Activated CD8-positive, alpha-beta memory T cell treated with anti-CD3 and anti-CD28 coated beads, Interleukin-2, amount 10 ng/mL, durations not matched to agents 7 days and 5 days (primary cell): Measurements from ENCODE around the gene KIF20A. TPM values are rescaled to one million over a fixed set of nuclear protein-coding genes. Genes with fewer than 3 reads are reported as not detected.
"Not testable (repeated sequence)": the region's sequence is repeated elsewhere in the genome, so short reads cannot be mapped to it uniquely, and the experiment has no call there.

ENCODE experiments used
- ATAC-seq: fragments of 150-1000 bp; cut with Tn5 transposase; one replicate; pipeline ENCODE4 v1.10.0; 2021; ENCODE audit warnings: moderate library complexity
- CTCF ChIA-PET: fragments of 350-600 bp; sonication (Branson Sonifier 250); formaldehyde crosslinking; loops from one replicate; lab custom pipeline; 2021; ENCODE audit warnings: antibody characterized with exemption; lab: Charles Lee
- DNase-seq: peaks from one replicate; pipeline ENCODE4 v3.0.0-alpha.2; 2020
- H3K27ac Mint-ChIP-seq: one replicate; pipeline ENCODE4 v1.8.0; 2021; ENCODE audit warnings: mild to moderate bottlenecking, mixed read lengths
- H3K27me3 Mint-ChIP-seq: one replicate; pipeline ENCODE4 v1.8.0; 2021; ENCODE audit warnings: mixed read lengths
- H3K36me3 Mint-ChIP-seq: one replicate; pipeline ENCODE4 v1.8.0; 2021; ENCODE audit warnings: mild to moderate bottlenecking, mixed read lengths
- H3K4me1 Mint-ChIP-seq: one replicate; pipeline ENCODE4 v1.8.0; 2021; ENCODE audit warnings: mixed read lengths
- H3K4me3 Mint-ChIP-seq: one replicate; pipeline ENCODE4 v1.8.0; 2021; ENCODE audit warnings: mild to moderate bottlenecking, moderate library complexity, mixed read lengths
- H3K9me3 Mint-ChIP-seq: one replicate; pipeline ENCODE4 v1.8.0; 2022; ENCODE audit warnings: low read depth, mixed read lengths
- total RNA-seq, 2 experiments: library from RNA; stranded (reverse); gene quantifications; one replicate each; pipeline ENCODE4 v1.2.3, GENCODE V29; 2021

The KIF20A gene
- total RNA-seq, 2 experiments from 2014 or later, result 61.7 to 64.3 TPM

GRCh38 chr5:138160706-138161105, 18.2 kb upstream of the KIF20A start:
- Mint-ChIP-seq H3K27ac (no peak overlapping the region), H3K9me3 (no peaks in the 10 kb centered on the region), H3K4me1 (no peaks in the 10 kb centered on the region), H3K27me3 (no peaks in the 10 kb centered on the region), H3K4me3 (no peak overlapping the region), H3K36me3 (peaks cover 62% of the 10 kb centered on the region)
- DNase-seq (no peak), ATAC-seq (no peak)
- CTCF ChIA-PET, result no interaction called here

GRCh38 chr5:138163721-138164120, 15.2 kb upstream of the KIF20A start:
- CTCF ChIA-PET, result no interaction called here
- Mint-ChIP-seq H3K4me1 (peaks cover 3% of the 10 kb centered on the region), H3K27me3 (no peaks in the 10 kb centered on the region), H3K4me3 (no peak overlapping the region), H3K27ac (no peak overlapping the region), H3K36me3 (peaks cover 71% of the 10 kb centered on the region), H3K9me3 (no peaks in the 10 kb centered on the region)
- DNase-seq (no peak), ATAC-seq (no peak)

GRCh38 chr5:138169124-138169523, 9.8 kb upstream of the KIF20A start:
- CTCF ChIA-PET, result no interaction called here
- no peak overlapping the region for H3K27ac Mint-ChIP-seq
- H3K9me3 Mint-ChIP-seq, result no peaks in the 10 kb centered on the region
- no peaks in the 10 kb centered on the region for H3K27me3 Mint-ChIP-seq
- H3K36me3 Mint-ChIP-seq, result peaks cover 69% of the 10 kb centered on the region
- ATAC-seq (no peak), DNase-seq (no peak)
- H3K4me3 Mint-ChIP-seq, result no peak overlapping the region
- H3K4me1 Mint-ChIP-seq, result peaks cover 3% of the 10 kb centered on the region

- peaks cover 64% of the 10 kb centered on the region for H3K36me3 Mint-ChIP-seq
- H3K9me3 Mint-ChIP-seq, result no peaks in the 10 kb centered on the region
- no peaks in the 10 kb centered on the region for H3K27me3 Mint-ChIP-seq
- H3K27ac Mint-ChIP-seq, result no peak overlapping the region
- CTCF ChIA-PET, result interaction anchor here (0.8 kb wide), 1 partner anchor 18 kb away, joined by 3 read pairs; no protein-coding TSS in a partner anchor
- ATAC-seq (no peak), DNase-seq (no peak)
- H3K4me1 Mint-ChIP-seq, result peaks cover 7% of the 10 kb centered on the region
- H3K4me3 Mint-ChIP-seq, result no peak overlapping the region
Measured at GRCh38 chr5:138170299-138170698, 8.6 kb upstream of the KIF20A start.

- peak; percentile 5 for ATAC-seq
- peaks cover 40% of the 10 kb centered on the region for H3K36me3 Mint-ChIP-seq
- no peak overlapping the region for H3K4me3 Mint-ChIP-seq
- CTCF ChIA-PET, result interaction anchor here (1.0 to 6.2 kb wide), 12 partner anchors 9 to 325 kb away, joined by 3 to 51 read pairs (median 6); partner anchors contain the start of genes EGR1 and KDM3B
- no peak overlapping the region for H3K27ac Mint-ChIP-seq
- peaks cover 37% of the 10 kb centered on the region for H3K4me1 Mint-ChIP-seq
- H3K9me3 Mint-ChIP-seq, result no peaks in the 10 kb centered on the region
- DNase-seq, result peak; percentile 50
- no peaks in the 10 kb centered on the region for H3K27me3 Mint-ChIP-seq
Measured at GRCh38 chr5:138177941-138178515, 884 bp upstream of the KIF20A start.

GRCh38 chr5:138179277-138179857, 455 bp downstream of the KIF20A start:
- CTCF ChIA-PET, result interaction anchor here (0.7 to 6.2 kb wide), 19 partner anchors 7 to 324 kb away, joined by 3 to 51 read pairs (median 5); partner anchors contain the start of genes CDC23, CDC25C, FAM53C and KDM3B
- peak; percentile 53 for DNase-seq
- Mint-ChIP-seq H3K4me3 (no peak overlapping the region), H3K4me1 (peaks cover 37% of the 10 kb centered on the region), H3K9me3 (no peaks in the 10 kb centered on the region), H3K27me3 (no peaks in the 10 kb centered on the region), H3K27ac (no peak overlapping the region), H3K36me3 (peaks cover 48% of the 10 kb centered on the region)
- ATAC-seq, result no peak

GRCh38 chr5:138180183-138180782, 1.4 kb downstream of the KIF20A start:
- Mint-ChIP-seq H3K9me3 (no peaks in the 10 kb centered on the region), H3K27ac (no peak overlapping the region), H3K36me3 (peaks cover 52% of the 10 kb centered on the region), H3K4me1 (peaks cover 32% of the 10 kb centered on the region), H3K27me3 (no peaks in the 10 kb centered on the region), H3K4me3 (no peak overlapping the region)
- ATAC-seq (peak; percentile 11), DNase-seq (no peak)
- CTCF ChIA-PET, result interaction anchor here (0.5 to 6.2 kb wide), 15 partner anchors 10 to 367 kb away, joined by 3 to 51 read pairs (median 5); partner anchors contain the start of genes CDC23, FAM53C and KDM3B

- CTCF ChIA-PET, result interaction anchor here (0.5 to 6.2 kb wide), 10 partner anchors 10 to 367 kb away, joined by 3 to 51 read pairs (median 6); partner anchors contain the start of genes CDC23, FAM53C and KDM3B
- peaks cover 30% of the 10 kb centered on the region for H3K4me1 Mint-ChIP-seq
- no peak overlapping the region for H3K27ac Mint-ChIP-seq
- H3K27me3 Mint-ChIP-seq, result no peaks in the 10 kb centered on the region
- ATAC-seq (no peak), DNase-seq (no peak)
- H3K36me3 Mint-ChIP-seq, result peaks cover 56% of the 10 kb centered on the region
- no peaks in the 10 kb centered on the region for H3K9me3 Mint-ChIP-seq
- no peak overlapping the region for H3K4me3 Mint-ChIP-seq
Measured at GRCh38 chr5:138180841-138181240, 1.9 kb downstream of the KIF20A start.

GRCh38 chr5:138182808-138183207, 3.9 kb downstream of the KIF20A start:
- H3K27me3 Mint-ChIP-seq, result no peaks in the 10 kb centered on the region
- H3K4me3 Mint-ChIP-seq, result no peak overlapping the region
- ATAC-seq, result no peak
- no peaks in the 10 kb centered on the region for H3K9me3 Mint-ChIP-seq
- CTCF ChIA-PET, result interaction anchor here (1.4 kb wide), 1 partner anchor 16 kb away, joined by 3 read pairs; no protein-coding TSS in a partner anchor
- no peak overlapping the region for H3K27ac Mint-ChIP-seq
- no peak for DNase-seq
- peaks cover 18% of the 10 kb centered on the region for H3K4me1 Mint-ChIP-seq
- H3K36me3 Mint-ChIP-seq, result peaks cover 63% of the 10 kb centered on the region

GRCh38 chr5:138186002-138186447, 7.1 kb downstream of the KIF20A start:
- Mint-ChIP-seq H3K4me3 (no peak overlapping the region), H3K4me1 (peaks cover 4% of the 10 kb centered on the region), H3K36me3 (peaks cover 74% of the 10 kb centered on the region), H3K27me3 (no peaks in the 10 kb centered on the region), H3K27ac (peak overlapping the region; percentile 42), H3K9me3 (no peaks in the 10 kb centered on the region)
- ATAC-seq, result no peak
- CTCF ChIA-PET, result interaction anchor here (1.5 to 2.1 kb wide), 2 partner anchors 8 to 318 kb away, joined by 3 to 7 read pairs; partner anchors contain the start of genes BRD8 and KIF20A
- no peak for DNase-seq

- H3K4me3 Mint-ChIP-seq, result no peak overlapping the region
- H3K4me1 Mint-ChIP-seq, result no peaks in the 10 kb centered on the region
- H3K36me3 Mint-ChIP-seq, result peaks cover 60% of the 10 kb centered on the region
- H3K27me3 Mint-ChIP-seq, result no peaks in the 10 kb centered on the region
- H3K9me3 Mint-ChIP-seq, result no peaks in the 10 kb centered on the region
- no peak for DNase-seq
- CTCF ChIA-PET, result interaction anchor here (0.8 to 2.1 kb wide), 4 partner anchors 18 to 261 kb away, joined by 3 to 9 read pairs (median 3); partner anchors contain the start of gene KDM3B
- ATAC-seq, result no peak
- H3K27ac Mint-ChIP-seq, result no peak overlapping the region
Measured at GRCh38 chr5:138188626-138189025, 9.7 kb downstream of the KIF20A start.

GRCh38 chr5:138192826-138193225, 13.9 kb downstream of the KIF20A start:
- Mint-ChIP-seq H3K36me3 (peaks cover 39% of the 10 kb centered on the region), H3K9me3 (no peaks in the 10 kb centered on the region), H3K4me3 (no peak overlapping the region), H3K4me1 (no peaks in the 10 kb centered on the region), H3K27ac (no peak overlapping the region), H3K27me3 (no peaks in the 10 kb centered on the region)
- no peak for DNase-seq
- no peak for ATAC-seq
- CTCF ChIA-PET, result interaction anchor here (0.7 to 2.8 kb wide), 3 partner anchors 13 to 443 kb away, joined by 3 to 12 read pairs (median 4); partner anchors contain the start of genes BRD8, KDM3B and KIF20A

- H3K27me3 Mint-ChIP-seq, DNase-seq, H3K4me1 Mint-ChIP-seq, ATAC-seq, H3K27ac Mint-ChIP-seq, H3K9me3 Mint-ChIP-seq, H3K4me3 Mint-ChIP-seq: not testable (repeated sequence)
- CTCF ChIA-PET, result interaction anchor here (2.8 kb wide), 1 partner anchor 14 kb away, joined by 12 read pairs; the partner anchor contains the start of genes BRD8 and KIF20A
- H3K36me3 Mint-ChIP-seq, result peaks cover 32% of the 10 kb centered on the region
Measured at GRCh38 chr5:138193859-138194258, 14.9 kb downstream of the KIF20A start.
